Loucy (cell line): ENCODE data around the gene L1CAM.
A peak's percentile ranks its signal among the peaks of the same experiment; 100 is the strongest.

Experiments
- H2AFZ ChIP-seq: fragments of 200-600 bp; sonication (generic); 2 replicates; pipeline ENCODE4 v1.6.0; 2016; ENCODE audit warnings: antibody characterized with exemption, mild to moderate bottlenecking, low read length, moderate library complexity
- H3F3A ChIP-seq: fragments of 200-600 bp; 2 replicates; pipeline ENCODE4 v1.6.0; 2016; ENCODE audit warnings: antibody characterized with exemption, low read depth, mild to moderate bottlenecking
- H3K27me3 ChIP-seq: fragments of 200-600 bp; sonication (generic); 2 replicates; pipeline ENCODE4 v1.6.1; 2014; ENCODE audit warnings: low read length, mild to moderate bottlenecking; ENCODE audit not compliant: insufficient read depth, poor library complexity, severe bottlenecking
- H3K36me3 ChIP-seq: fragments of 200-600 bp; sonication (generic); 2 replicates; pipeline ENCODE4 v1.6.1; 2016; ENCODE audit warnings: low read length; ENCODE audit not compliant: insufficient read depth
- H3K4me1 ChIP-seq: fragments of 200-600 bp; sonication (generic); 2 replicates; pipeline ENCODE4 v1.5.1; 2014; ENCODE audit warnings: low read length, mild to moderate bottlenecking; ENCODE audit not compliant: insufficient read depth, poor library complexity, severe bottlenecking
- H3K4me2 ChIP-seq: fragments of 200-600 bp; sonication (generic); 2 replicates; pipeline ENCODE4 v1.6.0; 2014; ENCODE audit warnings: antibody characterized with exemption, low read length, low read depth, mild to moderate bottlenecking; ENCODE audit not compliant: poor library complexity, severe bottlenecking
- H3K4me3 ChIP-seq: fragments of 200-600 bp; sonication (generic); 2 replicates; pipeline ENCODE4 v1.5.1; 2014; ENCODE audit warnings: low read length, mild to moderate bottlenecking, mixed read lengths; ENCODE audit not compliant: poor library complexity, severe bottlenecking
- H3K79me2 ChIP-seq: fragments of 200-600 bp; sonication (generic); 2 replicates; pipeline ENCODE4 v1.6.1; 2014; ENCODE audit warnings: low read length; ENCODE audit not compliant: insufficient read depth
- H3K9ac ChIP-seq: fragments of 200-600 bp; sonication (generic); 2 replicates; pipeline ENCODE4 v1.6.0; 2014; ENCODE audit warnings: mild to moderate bottlenecking, low read depth, low read length, moderate library complexity; ENCODE audit not compliant: poor library complexity, severe bottlenecking
- H3K9me2 ChIP-seq: fragments of 200-600 bp; sonication (generic); replicated peaks from 2 replicates; pipeline ENCODE4 v1.6.1; 2016; ENCODE audit warnings: low read depth, low read length, mixed read lengths
- H3K9me3 ChIP-seq: fragments of 200-600 bp; sonication (generic); 2 replicates; pipeline ENCODE4 v1.6.1; 2014; ENCODE audit warnings: mild to moderate bottlenecking, antibody characterized with exemption, low read length, low read depth; ENCODE audit not compliant: insufficient read depth
- H4K20me1 ChIP-seq: fragments of 200-600 bp; sonication (generic); 2 replicates; pipeline ENCODE4 v1.6.0; 2014; ENCODE audit warnings: antibody characterized with exemption, low read length, mild to moderate bottlenecking; ENCODE audit not compliant: insufficient read depth, poor library complexity, severe bottlenecking
- CTCF ChIP-seq: fragments of 200-600 bp; sonication (generic); conservative IDR thresholded peaks from 2 replicates; pipeline ENCODE4 v1.5.1; 2014; ENCODE audit warnings: mild to moderate bottlenecking, antibody characterized with exemption, low read length
- EZH2phosphoT487 ChIP-seq: fragments of 200-600 bp; IDR thresholded peaks from 2 replicates; pipeline ENCODE4 v1.6.1; 2018; ENCODE audit warnings: antibody characterized with exemption, mild to moderate bottlenecking, moderate library complexity, borderline replicate concordance

L1CAM gene

GRCh38 chrX:153885208-153885787 is 675 bp downstream of the L1CAM start:
- H3K79me2 ChIP-seq = no peaks in the 10 kb centered on the region
- no peaks in the 10 kb centered on the region for H3F3A ChIP-seq
- H2AFZ ChIP-seq = no peak overlapping the region
- H3K4me3 ChIP-seq = no peak overlapping the region
- no peaks in the 10 kb centered on the region for H3K9me2 ChIP-seq
- TF ChIP-seq CTCF (no peak), EZH2phosphoT487 (no peak)
- no peaks in the 10 kb centered on the region for H3K9me3 ChIP-seq
- no peaks in the 10 kb centered on the region for H3K27me3 ChIP-seq
- peaks cover 11% of the 10 kb centered on the region for H3K4me1 ChIP-seq
- no peaks in the 10 kb centered on the region for H4K20me1 ChIP-seq
- H3K36me3 ChIP-seq = no peaks in the 10 kb centered on the region
- no peak overlapping the region for H3K4me2 ChIP-seq
- no peak overlapping the region for H3K9ac ChIP-seq

GRCh38 chrX:153884590-153884989 is 1.4 kb downstream of the L1CAM start:
- Histone ChIP-seq H3K4me3 (no peak overlapping the region), H3K4me2 (no peak overlapping the region)

GRCh38 chrX:153884136-153884535 is 1.8 kb downstream of the L1CAM start:
- no peak overlapping the region for H3K4me2 ChIP-seq
- TF ChIP-seq CTCF (no peak), EZH2phosphoT487 (no peak)
- H3K79me2 ChIP-seq = no peaks in the 10 kb centered on the region
- peaks cover 11% of the 10 kb centered on the region for H3K4me1 ChIP-seq
- H3K9ac ChIP-seq = no peak overlapping the region
- H3K9me3 ChIP-seq = no peaks in the 10 kb centered on the region
- no peaks in the 10 kb centered on the region for H4K20me1 ChIP-seq
- no peak overlapping the region for H3K4me3 ChIP-seq
- no peaks in the 10 kb centered on the region for H3K9me2 ChIP-seq
- no peaks in the 10 kb centered on the region for H3F3A ChIP-seq
- H2AFZ ChIP-seq = no peak overlapping the region
- H3K27me3 ChIP-seq = no peaks in the 10 kb centered on the region
- H3K36me3 ChIP-seq = no peaks in the 10 kb centered on the region

More at GRCh38 chrX:153884590-153884989, 1.4 kb downstream of the L1CAM start:
- TF ChIP-seq CTCF (peak; percentile 49; the same call in 1 of the 2 replicates), EZH2phosphoT487 (no peak)
- no peak overlapping the region for H3K9ac ChIP-seq
- no peaks in the 10 kb centered on the region for H3K79me2 ChIP-seq
- H3K9me2 ChIP-seq = no peaks in the 10 kb centered on the region
- H3K9me3 ChIP-seq = no peaks in the 10 kb centered on the region
- H3K27me3 ChIP-seq = no peaks in the 10 kb centered on the region
- peaks cover 11% of the 10 kb centered on the region for H3K4me1 ChIP-seq
- H2AFZ ChIP-seq = no peak overlapping the region
- no peaks in the 10 kb centered on the region for H4K20me1 ChIP-seq
- H3F3A ChIP-seq = no peaks in the 10 kb centered on the region
- no peaks in the 10 kb centered on the region for H3K36me3 ChIP-seq
